GM21825 (cell line): ENCODE measurements around the gene HSBP1.

Source experiments
- ATAC-seq: cut with Tn5 transposase; IDR thresholded peaks from one replicate; pipeline ENCODE4 v1.9.1; 2021; ENCODE audit warnings: mild to moderate bottlenecking, moderate library complexity; ENCODE audit not compliant: unreplicated experiment

The HSBP1 gene

DNA sequence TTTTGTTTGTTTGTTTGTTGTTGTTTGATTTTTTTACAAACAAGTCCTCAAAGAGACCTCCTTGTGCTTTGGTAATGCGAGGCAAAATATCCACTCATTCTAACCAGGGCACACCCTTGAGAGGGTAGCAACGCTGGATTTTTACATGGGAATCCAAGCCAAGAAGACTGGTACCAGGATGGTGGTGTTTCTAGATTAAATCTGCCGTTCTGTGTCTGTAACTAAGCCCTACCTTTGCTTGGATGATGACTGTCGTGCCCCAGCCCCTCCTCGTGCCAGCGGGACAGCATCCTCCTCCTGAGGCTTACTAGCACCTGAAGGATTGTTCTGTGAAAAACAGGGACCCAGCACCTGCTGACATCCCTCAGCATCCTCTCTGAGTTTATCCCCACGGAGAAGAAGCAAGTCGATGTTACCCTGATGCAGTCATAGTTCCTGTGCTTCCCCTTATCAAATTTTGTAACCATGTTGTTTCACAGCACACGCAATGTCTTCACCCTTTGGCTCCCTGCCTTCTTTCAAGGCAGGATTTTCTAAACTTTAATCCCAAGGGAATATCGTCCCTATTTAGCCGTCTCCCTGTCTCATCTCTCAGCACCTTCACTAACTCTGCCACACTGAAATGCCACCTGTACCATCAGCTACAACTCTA is 5.1 kb upstream of the HSBP1 start:
- no peak for ATAC-seq

- no peak for ATAC-seq
These were observed 4.0 kb upstream of the HSBP1 start for GRCh38 chr16:83803811-83804210.

DNA sequence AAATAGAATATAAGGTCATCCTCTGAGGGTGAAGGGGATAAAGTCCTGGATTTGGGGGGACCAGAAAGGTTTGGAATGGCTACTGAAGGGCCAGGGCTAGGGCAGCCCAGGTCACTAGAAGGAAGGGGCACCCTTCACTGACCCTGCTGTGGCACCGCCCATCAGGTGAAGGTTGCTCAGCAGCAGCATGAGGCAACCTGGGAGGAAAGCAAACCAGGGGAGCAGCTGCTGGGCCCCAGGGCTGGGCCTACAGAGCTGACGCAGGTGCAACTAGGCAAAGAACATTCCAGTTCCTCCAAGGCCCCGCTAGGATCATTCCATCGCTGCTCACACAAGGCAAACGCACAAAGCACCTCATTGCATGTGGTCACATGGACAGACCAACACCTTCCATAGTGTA is 3.4 kb upstream of the HSBP1 start:
- no peak for ATAC-seq

GRCh38 chr16:83806036-83806435 is 1.7 kb upstream of the HSBP1 start:
- ATAC-seq = no peak

DNA sequence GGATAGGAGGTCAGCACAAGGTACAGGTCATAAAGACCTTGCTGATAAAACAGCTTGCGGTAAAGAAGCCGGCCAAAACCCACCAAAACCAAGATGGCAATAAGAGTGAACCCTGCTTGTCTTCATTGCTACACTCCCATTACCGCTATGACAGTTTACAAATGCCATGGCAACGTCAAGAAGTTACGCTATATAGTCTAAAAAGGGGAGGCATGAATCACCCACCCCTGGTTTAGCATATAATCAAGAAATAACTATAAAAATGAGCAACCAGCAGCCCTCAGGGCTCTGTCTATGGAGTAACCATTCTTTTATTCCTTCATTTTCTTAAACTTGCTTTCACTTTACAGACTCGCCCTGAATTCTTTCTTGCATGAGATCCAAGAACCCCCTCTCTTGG is 1.0 kb upstream of the HSBP1 start:
- no peak for ATAC-seq

GRCh38 chr16:83807327-83807709 is 460 bp upstream of the HSBP1 start:
- ATAC-seq = no peak

GRCh38 chr16:83808573-83809014 is 816 bp downstream of the HSBP1 start:
- ATAC-seq = no peak

GRCh38 chr16:83809092-83809491 is 1.3 kb downstream of the HSBP1 start:
- no peak for ATAC-seq

GRCh38 chr16:83810901-83811300 is 3.1 kb downstream of the HSBP1 start:
- ATAC-seq = no peak

DNA sequence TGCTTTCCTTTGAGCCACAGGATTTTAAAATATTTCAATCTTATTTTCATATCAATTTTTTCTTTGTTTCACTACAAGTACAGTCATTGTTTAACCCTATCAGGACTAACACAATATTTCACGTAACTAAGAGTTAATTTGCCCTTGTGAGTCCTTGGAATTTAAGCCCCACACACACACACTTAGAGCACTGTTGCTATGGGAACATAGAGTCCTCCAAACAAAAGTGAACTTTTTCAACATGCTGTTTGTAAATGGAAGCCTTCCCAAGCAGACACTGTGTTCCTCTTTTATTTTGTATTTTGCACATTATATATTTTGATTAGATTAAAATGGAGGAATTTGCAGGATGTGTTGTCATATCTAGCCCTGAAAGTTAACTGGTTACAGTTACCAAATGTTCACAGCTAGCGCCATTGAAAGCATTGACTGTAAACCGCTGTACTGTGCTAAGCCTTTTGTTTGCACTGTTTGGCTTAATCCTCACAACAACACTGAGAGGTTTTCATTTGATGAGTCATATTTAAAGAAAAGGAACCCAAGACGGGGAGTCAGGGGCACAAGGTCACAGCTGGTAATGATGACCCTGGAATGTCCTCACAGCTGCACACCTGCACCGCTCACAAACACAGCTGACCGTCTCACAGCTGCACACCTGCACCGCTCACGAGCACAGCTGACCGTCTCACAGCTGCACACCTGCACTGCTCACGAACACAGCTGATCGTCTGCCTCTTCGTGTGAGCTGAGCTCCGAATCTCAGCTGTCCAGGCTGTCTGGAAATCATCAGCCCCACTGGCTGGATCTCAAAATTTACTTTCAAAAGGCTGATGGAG is 6.3 kb downstream of the HSBP1 start:
- ATAC-seq = peak; percentile 63

- ATAC-seq = no peak
These were observed 6.8 kb downstream of the HSBP1 start for GRCh38 chr16:83814659-83814985.

DNA sequence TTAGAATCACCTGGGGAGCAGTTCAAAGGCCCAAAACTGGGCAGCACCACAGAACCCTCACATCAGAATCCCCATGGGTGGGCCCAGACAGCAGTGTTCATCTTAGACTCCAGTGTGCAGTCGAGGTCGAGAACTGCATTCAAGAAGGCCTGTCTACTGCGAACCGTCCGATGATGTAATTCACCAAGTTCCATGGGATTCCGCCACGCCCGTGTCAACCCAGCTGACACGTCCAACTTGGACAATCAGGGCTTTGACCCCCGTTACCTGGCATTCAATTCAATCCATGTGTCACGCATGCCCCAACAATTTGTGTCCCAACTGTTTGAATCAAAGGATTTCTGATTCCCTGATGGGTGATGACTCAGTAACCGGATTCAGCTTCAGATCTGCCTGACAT is 9.2 kb downstream of the HSBP1 start:
- ATAC-seq = no peak

DNA sequence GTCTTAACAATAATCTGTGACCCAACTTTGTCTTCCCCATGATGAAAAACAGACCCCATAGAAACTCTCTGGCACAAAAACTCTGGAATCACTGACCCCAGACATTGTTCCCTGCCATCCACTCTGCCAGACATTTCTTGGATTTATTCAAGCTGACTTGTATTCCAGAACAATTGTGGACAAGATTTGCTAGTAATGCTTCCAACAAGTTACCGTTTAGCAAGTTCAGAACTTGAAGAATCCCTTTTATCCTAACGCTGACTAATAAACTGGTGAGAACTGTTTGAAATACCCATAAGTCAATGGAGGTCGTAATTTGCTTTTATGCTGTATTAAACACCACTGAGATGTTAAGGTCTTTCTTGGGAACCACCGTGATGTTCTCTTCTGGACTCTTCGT is 10.5 kb downstream of the HSBP1 start:
- ATAC-seq = no peak

- no peak for ATAC-seq
These were observed 11.6 kb downstream of the HSBP1 start for GRCh38 chr16:83819361-83819760.

- ATAC-seq = no peak
These were observed 18.6 kb downstream of the HSBP1 start for GRCh38 chr16:83826146-83826913.

DNA sequence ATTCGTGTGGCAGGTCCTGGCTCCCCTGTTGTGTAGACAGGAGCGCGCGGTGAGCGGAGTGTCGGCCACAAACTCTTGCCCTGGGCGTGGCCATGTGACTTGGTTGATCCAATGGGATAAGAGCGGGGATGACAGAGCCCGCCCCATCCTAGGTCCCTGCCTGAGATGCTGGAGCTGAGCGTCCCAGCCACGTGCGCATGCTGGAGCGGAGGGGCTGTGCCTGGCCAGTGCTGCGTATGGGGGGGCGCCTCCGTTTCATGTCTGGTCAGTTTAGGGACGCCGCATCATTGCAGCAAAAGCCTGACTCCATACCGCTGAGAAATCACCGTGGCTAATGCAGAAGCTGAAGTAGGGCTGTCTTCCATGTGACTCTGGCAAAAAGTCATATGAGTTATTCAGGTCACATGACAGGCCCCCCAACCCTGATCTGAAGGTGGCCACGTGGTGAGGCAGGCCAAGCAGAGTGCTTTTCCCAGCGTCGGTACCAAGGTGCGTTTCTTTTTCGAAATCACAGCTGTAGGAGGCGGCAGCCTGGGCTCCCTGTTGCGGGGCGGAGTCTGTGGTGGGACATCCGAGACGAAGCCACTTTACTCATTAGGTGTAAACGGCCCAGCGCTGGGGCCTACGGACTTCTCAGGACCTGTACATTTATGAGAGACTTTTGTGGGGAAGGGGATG is 22.5 kb downstream of the HSBP1 start:
- ATAC-seq = no peak

GRCh38 chr16:83830769-83831455 is 23.1 kb downstream of the HSBP1 start:
- ATAC-seq = no peak

GRCh38 chr16:83831456-83831987 is 23.7 kb downstream of the HSBP1 start:
- ATAC-seq = no peak

DNA sequence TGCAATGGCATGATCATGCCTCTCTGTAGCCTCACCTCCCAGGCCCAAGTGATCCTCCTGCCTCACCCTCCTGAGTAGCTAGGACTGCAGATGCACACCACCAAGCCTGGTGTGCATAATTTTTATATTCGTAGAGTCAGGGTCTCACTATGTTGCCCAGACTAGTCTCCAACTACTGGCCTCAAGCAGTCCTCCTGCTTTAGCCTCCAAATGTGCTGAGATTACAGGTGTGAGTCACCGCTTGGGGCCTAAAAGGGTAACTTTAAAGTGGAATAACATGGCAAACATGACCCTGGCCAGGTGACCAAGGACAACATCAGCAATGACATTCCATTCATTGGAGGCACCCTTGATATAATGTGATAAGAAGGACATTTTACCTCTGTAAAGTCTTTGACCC is 26.1 kb downstream of the HSBP1 start:
- no peak for ATAC-seq
